GM12872 (cell line): Measurements from ENCODE around the gene BFAR.
A peak's percentile ranks its signal among the peaks of the same experiment; 100 is the strongest.

Source experiments
- TF ChIP-seq, protein P1 (sequence below): IDR thresholded peaks from 3 replicates; pipeline ENCODE4 v1.5.1; 2011; ENCODE audit warnings: low read depth, mild to moderate bottlenecking, low read length, moderate library complexity; ENCODE audit not compliant: insufficient read depth

Gene BFAR, protein sequence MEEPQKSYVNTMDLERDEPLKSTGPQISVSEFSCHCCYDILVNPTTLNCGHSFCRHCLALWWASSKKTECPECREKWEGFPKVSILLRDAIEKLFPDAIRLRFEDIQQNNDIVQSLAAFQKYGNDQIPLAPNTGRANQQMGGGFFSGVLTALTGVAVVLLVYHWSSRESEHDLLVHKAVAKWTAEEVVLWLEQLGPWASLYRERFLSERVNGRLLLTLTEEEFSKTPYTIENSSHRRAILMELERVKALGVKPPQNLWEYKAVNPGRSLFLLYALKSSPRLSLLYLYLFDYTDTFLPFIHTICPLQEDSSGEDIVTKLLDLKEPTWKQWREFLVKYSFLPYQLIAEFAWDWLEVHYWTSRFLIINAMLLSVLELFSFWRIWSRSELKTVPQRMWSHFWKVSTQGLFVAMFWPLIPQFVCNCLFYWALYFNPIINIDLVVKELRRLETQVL

GRCh38 chr16:14632693-14633569, at the start of gene BFAR:
Gene BFAR, plus strand, starts transcription at chr16:14632951. Its CDS starts 11,396 bp downstream, at chr16:14644347.
- TF ChIP-seq, protein P1, sequence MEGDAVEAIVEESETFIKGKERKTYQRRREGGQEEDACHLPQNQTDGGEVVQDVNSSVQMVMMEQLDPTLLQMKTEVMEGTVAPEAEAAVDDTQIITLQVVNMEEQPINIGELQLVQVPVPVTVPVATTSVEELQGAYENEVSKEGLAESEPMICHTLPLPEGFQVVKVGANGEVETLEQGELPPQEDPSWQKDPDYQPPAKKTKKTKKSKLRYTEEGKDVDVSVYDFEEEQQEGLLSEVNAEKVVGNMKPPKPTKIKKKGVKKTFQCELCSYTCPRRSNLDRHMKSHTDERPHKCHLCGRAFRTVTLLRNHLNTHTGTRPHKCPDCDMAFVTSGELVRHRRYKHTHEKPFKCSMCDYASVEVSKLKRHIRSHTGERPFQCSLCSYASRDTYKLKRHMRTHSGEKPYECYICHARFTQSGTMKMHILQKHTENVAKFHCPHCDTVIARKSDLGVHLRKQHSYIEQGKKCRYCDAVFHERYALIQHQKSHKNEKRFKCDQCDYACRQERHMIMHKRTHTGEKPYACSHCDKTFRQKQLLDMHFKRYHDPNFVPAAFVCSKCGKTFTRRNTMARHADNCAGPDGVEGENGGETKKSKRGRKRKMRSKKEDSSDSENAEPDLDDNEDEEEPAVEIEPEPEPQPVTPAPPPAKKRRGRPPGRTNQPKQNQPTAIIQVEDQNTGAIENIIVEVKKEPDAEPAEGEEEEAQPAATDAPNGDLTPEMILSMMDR = no peak

- TF ChIP-seq, protein P1 = no peak
Observed at GRCh38 chr16:14585287-14585686, 47.5 kb upstream of the BFAR start.

DNA sequence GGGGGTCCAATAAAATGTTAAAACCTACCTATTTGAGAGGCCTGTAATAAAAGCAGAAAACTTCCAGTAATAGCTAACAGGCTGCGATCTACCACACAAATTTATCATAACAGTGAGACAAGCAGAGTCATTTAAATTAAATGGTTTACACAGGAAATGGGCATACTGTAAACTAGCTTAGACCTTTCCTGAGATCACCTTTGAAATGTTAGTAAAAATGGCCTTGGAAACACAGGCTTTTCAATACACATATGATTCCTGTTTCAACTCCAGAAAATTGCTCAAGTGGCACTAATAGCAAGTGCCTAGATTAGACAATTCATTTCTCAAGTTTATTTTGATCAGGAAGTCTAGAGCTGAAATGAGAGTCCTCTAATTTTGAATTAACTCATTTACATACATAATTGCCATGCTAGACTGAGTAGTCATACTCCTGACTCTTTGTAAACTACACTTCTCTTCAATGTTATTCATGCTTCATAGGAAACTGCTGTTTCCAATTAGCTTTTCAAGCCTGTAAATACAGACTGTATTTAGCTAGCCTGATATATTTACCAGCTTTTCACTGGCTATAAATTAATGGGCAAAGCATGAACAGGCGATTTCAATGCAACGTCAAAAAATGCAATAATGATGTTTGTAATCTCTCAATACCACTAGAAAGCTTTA, 46.0 kb upstream of the BFAR start:
- TF ChIP-seq, protein P1 = no peak

- TF ChIP-seq, protein P1 = peak; percentile 53
Observed at GRCh38 chr16:14600164-14600563, 32.6 kb upstream of the BFAR start.

DNA sequence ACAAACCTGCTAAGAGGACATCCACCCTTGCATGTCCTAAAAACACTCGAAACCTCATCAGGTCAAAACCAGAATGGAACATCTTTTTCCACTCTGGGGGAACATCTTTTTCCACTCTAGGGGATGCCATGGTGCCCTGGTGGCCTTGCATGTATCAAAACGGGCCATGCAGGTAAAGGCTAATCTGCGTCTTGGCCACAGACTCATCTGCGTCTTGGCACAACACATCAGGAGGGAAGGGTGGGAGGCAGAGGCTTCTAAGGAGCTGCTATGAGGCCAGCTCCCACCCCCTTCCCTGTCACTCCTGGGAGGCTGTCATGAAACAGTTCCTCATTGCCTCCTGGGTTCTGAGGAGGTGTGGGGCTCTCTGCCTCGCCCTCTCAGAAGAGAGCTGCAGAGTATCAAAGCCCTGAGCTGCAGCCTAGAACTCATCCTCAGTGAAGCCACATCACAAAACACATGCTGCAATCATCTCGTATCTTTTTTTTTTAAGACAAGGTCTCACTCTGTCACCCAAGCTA, 30.2 kb upstream of the BFAR start:
- TF ChIP-seq, protein P1 = no peak

DNA sequence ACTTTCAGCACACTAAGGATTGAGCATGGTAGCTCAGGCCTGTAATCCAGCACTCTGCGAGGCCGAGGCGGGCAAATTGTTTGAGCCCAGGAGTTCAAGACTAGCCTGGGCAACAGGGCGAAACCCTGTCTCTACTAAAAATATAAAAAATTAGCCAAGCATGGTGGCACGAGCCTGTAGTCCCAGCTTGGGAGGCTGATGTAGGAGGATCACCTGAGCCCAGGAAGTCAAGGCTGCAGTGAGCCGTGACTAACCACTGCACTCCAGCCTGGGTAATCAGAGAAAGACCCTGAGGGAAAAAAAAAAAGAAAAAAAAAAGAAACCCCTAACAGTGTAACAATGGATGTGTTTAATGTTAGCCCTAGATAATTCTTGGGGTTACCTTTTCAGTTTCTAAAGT, 26.6 kb upstream of the BFAR start:
- TF ChIP-seq, protein P1 = no peak

- TF ChIP-seq, protein P1 = no peak
Observed at GRCh38 chr16:14608111-14608566, 24.6 kb upstream of the BFAR start.
